ENCODE measurements around the gene TRPC4AP. TPM values are rescaled to one million over a fixed set of nuclear protein-coding genes. Genes with fewer than 3 reads are reported as not detected.
A peak's percentile ranks its signal among the peaks of the same experiment; 100 is the strongest.

The TRPC4AP gene
- total and polyA plus RNA-seq, 7 donors = 24.0 to 61.8 (median 45.3) TPM

DNA sequence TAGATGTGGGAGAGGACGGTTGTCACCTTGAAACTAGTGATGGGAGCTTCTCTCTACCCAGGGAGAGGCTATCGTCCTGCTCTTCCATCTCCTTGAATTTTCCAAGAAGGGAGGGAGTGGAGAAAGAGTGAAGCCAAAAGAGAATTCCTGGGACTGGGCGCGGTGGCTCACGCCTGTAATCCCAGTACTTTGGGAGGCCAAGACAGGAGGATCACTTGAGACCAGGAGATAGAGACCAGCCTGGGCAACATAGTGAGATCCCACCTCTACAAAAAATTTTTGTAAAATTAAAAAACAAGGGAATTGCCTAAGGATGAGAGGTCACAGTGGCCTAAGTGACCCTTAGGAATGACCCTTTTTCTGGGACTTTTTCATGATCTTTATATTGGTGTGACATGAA is 128.1 kb downstream of the TRPC4AP start:
- H3K27me3 ChIP-seq = no peaks in the 10 kb centered on the region
- intact Hi-C loops (cut with DNase I) = no loop called here
- H3K36me3 ChIP-seq = no peaks in the 10 kb centered on the region
- no peak for DNase-seq
- no peak for TF ChIP-seq POLR2AphosphoS5 (IDR thresholded peaks at IDR 0.05)
- no peak for TF ChIP-seq EP300 (IDR thresholded peaks at IDR 0.05)
- TF ChIP-seq, protein P1, sequence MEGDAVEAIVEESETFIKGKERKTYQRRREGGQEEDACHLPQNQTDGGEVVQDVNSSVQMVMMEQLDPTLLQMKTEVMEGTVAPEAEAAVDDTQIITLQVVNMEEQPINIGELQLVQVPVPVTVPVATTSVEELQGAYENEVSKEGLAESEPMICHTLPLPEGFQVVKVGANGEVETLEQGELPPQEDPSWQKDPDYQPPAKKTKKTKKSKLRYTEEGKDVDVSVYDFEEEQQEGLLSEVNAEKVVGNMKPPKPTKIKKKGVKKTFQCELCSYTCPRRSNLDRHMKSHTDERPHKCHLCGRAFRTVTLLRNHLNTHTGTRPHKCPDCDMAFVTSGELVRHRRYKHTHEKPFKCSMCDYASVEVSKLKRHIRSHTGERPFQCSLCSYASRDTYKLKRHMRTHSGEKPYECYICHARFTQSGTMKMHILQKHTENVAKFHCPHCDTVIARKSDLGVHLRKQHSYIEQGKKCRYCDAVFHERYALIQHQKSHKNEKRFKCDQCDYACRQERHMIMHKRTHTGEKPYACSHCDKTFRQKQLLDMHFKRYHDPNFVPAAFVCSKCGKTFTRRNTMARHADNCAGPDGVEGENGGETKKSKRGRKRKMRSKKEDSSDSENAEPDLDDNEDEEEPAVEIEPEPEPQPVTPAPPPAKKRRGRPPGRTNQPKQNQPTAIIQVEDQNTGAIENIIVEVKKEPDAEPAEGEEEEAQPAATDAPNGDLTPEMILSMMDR (IDR thresholded peaks at IDR 0.05) = no peak
- TF ChIP-seq POLR2A (IDR thresholded peaks at IDR 0.05) = no peak
- 95 to 96% methylated on average over 5 of the region's 5 CpGs for WGBS, 2 donors
- no peaks in the 10 kb centered on the region for H3K9me3 ChIP-seq
- H3K27ac ChIP-seq = no peak overlapping the region
- H3K4me3 ChIP-seq = no peak overlapping the region
- no peaks in the 10 kb centered on the region for H3K4me1 ChIP-seq

GRCh38 chr20:34956751-34957472 is 135.7 kb downstream of the TRPC4AP start:
- TF ChIP-seq POLR2AphosphoS5 (IDR thresholded peaks at IDR 0.05) = no peak
- TF ChIP-seq EP300 (IDR thresholded peaks at IDR 0.05) = no peak
- TF ChIP-seq, protein P1 (IDR thresholded peaks at IDR 0.05) = no peak
- no peak for TF ChIP-seq POLR2A (IDR thresholded peaks at IDR 0.05)
- 92 to 95% methylated on average over 21 of the region's 21 CpGs for WGBS, 2 donors
- intact Hi-C loops (cut with DNase I) = loop anchor here (1.0 to 5.0 kb wide), 2 partner anchors 83 to 135 kb away; partner anchors contain the start of gene TRPC4AP
- no peaks in the 10 kb centered on the region for H3K36me3 ChIP-seq
- H3K27me3 ChIP-seq = no peaks in the 10 kb centered on the region
- no peaks in the 10 kb centered on the region for H3K9me3 ChIP-seq
- H3K4me3 ChIP-seq = no peak overlapping the region
- peak overlapping the region in 3 of 4 donors; percentile 91 to 94 (median 91) for H3K27ac ChIP-seq
- peaks cover 0 to 15% (median 14%) of the 10 kb centered on the region in 4 donors for H3K4me1 ChIP-seq
- DNase-seq = peak; percentile 55

- Histone ChIP-seq H3K4me1 (peaks cover 0 to 15% (median 14%) of the 10 kb centered on the region in 4 donors), H3K27me3 (no peaks in the 10 kb centered on the region), H3K9me3 (no peaks in the 10 kb centered on the region), H3K27ac (peak overlapping the region; percentile 89 to 94 (median 91)), H3K36me3 (peaks cover 0 to 6% (median 0%) of the 10 kb centered on the region in 4 donors), H3K4me3 (peak overlapping the region; percentile 60 to 81 (median 74))
- no peak for DNase-seq
- WGBS, 2 donors = 19 to 20% methylated on average over 6 of the region's 6 CpGs
- TF ChIP-seq EP300 (IDR thresholded peaks at IDR 0.05) (no peak), POLR2A (IDR thresholded peaks at IDR 0.05) (no peak), POLR2AphosphoS5 (IDR thresholded peaks at IDR 0.05) (no peak)
- TF ChIP-seq, protein P1 (IDR thresholded peaks at IDR 0.05) = peak in 1 of 4 experiments; percentile 5
- intact Hi-C loops (cut with DNase I) = loop anchor here (1.0 to 5.0 kb wide), 2 partner anchors 82 to 136 kb away; partner anchors contain the start of gene TRPC4AP
These were observed 136.6 kb downstream of the TRPC4AP start for GRCh38 chr20:34956041-34956458.

DNA sequence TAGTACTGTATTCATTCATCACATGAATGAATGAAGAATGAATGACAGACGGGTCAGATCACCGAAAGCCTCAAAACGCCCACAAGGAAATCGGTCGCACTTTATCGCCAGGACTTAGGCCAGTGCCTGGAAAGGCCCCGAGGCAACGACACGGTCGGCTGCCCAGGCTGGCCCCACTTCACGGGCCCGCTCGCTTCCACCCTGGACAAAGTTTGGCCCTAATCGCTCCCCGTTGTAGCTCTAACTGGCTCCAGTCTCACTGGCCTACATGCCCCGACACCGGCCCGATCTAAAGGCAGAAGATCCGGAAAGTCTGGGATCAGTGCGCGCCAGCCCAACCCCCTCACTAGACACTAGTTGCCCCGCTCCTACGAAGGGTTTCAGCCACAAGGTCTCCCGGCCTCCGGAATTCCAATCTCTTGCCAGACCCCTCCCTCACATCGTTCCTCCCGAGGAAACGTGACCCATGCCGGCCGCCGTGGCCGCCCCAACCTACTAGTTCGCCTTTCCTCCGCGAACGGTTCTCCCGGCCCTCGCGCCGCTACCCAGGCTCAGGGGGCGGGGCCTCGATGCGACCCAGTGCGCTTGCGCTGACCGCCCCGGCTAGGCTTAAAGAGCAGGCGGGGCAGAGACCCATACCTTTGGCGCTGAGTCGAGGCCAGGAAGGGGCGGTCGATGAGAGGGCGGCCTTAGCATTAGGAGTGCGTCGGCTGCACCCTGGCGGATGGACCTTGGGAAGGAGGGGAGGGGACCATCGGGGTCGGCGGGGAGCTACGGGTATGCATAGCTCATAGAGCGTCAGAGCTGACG is 137.2 kb downstream of the TRPC4AP start, which contains the start of the genes GSS and MYH7B:
TSS of gene GSS (minus strand) at position 576 of the 810 bp plus-strand sequence. CDS start 3,954 bp downstream, outside the sequence.
TSS of gene MYH7B (plus strand) at position 638 of the 810 bp plus-strand sequence. CDS start 22,138 bp downstream, outside the sequence.
- 0% methylated on average over 62 of the region's 62 CpGs for WGBS, 2 donors

More for the DNA sequence above, 137.2 kb downstream of the TRPC4AP start, which contains the start of the genes GSS and MYH7B:
- DNase-seq = peak; percentile 98
- TF ChIP-seq POLR2A (IDR thresholded peaks at IDR 0.05) = peak; percentile 45 to 73
- TF ChIP-seq EP300 (IDR thresholded peaks at IDR 0.05) = no peak
- peak; percentile 81 to 94 (median 91) for TF ChIP-seq POLR2AphosphoS5 (IDR thresholded peaks at IDR 0.05)
- TF ChIP-seq, protein P1 (IDR thresholded peaks at IDR 0.05) = peak; percentile 33 to 62 (median 53)
- peaks cover 0 to 11% (median 0%) of the 10 kb centered on the region in 4 donors for H3K36me3 ChIP-seq
- peak within 1 kb of the TSS; percentile 60 to 81 (median 74) for H3K4me3 ChIP-seq
- intact Hi-C loops (cut with DNase I) = loop anchor here (1.0 to 5.0 kb wide), 2 partner anchors 81 to 137 kb away; partner anchors contain the start of gene TRPC4AP
- H3K27me3 ChIP-seq = no peaks in the 10 kb centered on the region
- H3K4me1 ChIP-seq = peaks cover 0 to 15% (median 14%) of the 10 kb centered on the region in 4 donors
- H3K27ac ChIP-seq = peak within 1 kb of the TSS; percentile 89 to 94 (median 91)
- no peaks in the 10 kb centered on the region for H3K9me3 ChIP-seq
